Stimulated activated naive CD4-positive, alpha-beta T cell treated with Interleukin-2 at 50 U/mL for 16 hours (primary cell): ENCODE measurements around the gene HOOK2.
"Not testable (repeated sequence)": the region's sequence is repeated elsewhere in the genome, so short reads cannot be mapped to it uniquely, and the experiment has no call there.

ENCODE experiments used
- DNase-seq: peaks from one replicate; lab custom pipeline; 2025; lab: John Stamatoyannopoulos, UW

HOOK2 gene

DNA sequence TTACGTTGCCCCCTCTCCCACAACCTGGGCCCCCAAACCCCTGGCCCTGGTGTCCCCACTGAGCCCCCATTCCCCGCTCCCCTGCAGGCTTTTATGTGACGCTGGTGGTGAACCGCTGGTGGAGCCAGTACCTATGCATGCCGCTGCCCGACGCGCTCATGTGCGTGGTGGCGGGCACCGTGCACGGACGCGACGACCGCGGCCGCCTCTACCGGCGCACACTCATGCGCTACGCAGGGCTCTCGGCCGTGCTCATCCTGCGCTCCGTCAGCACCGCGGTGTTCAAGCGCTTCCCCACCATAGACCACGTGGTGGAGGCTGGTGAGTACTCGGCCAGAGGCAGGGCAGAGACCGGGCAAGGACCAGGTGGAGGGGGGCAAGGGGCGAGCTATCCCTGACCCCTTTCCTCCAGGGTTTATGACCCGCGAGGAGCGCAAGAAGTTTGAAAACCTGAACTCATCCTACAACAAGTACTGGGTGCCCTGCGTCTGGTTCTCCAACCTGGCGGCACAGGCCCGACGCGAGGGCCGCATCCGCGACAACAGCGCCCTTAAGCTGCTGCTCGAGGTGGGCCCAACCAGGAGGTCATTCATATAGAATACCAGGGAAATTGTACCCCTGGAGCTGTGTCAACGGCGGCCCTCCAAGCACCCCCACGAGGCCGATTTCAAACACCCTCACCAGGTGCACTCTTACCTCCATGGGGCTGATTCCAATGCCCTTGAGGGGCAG lies 20.7 kb downstream of the HOOK2 start:
- no peak for DNase-seq

DNA sequence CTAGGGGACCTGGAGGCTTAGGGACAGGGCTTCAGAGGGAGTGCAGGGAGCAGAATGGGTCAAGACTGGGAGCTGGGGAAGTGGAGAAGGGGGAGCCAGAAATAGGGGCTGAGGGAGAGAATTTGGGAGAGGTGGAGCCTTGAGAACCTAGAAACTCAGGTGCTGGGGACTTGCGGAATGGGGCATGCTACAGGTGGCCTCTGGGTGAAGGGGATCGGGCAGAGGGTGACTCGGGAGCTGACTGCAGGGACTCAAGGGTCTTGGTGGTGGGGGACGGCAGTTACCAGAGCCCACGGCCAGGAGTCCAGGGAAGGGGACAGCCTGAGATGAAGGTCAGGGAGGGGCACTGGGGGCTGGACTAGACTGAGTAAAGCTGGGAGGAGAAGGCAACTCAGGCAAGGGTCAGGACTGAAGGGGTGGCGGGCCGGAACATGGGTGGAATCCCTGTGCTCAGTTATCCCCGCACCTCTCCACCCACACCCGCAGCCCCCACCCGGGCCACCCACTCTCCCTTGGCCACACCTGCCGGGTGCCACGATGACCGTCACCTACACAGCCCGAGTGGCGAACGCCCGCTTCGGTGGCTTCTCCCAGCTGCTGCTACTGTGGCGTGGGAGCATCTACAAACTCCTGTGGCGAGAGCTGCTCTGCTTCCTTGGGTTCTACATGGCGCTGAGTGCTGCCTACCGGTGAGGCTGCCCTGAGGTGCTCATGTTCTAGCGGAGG lies 23.1 kb downstream of the HOOK2 start:
- DNase-seq = no peak

DNA sequence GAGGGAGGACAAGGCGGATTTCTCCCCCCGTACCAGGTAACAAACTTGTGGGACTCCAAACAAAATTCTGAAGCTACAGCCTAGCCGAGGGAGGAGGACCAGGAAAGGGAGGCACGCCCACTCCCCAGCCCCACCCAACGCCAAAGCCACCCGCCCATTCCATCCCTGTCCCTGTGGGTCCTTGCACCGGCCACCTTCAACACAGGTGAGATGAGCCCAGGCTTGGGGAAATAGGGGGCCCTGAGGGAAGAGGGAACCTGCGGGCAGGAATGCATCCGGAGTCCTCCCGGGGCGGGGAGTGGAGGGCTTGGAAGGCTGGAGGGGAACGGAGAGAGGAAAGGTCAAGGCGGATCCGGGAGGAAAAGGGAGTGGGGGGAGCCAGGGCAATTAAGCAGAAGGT lies 23.7 kb downstream of the HOOK2 start, which contains the start of gene BEST2:
TSS of gene BEST2 (plus strand) at position 157 of the 400 bp plus-strand sequence. CDS start 802 bp downstream, outside the sequence.
- DNase-seq = no peak

DNA sequence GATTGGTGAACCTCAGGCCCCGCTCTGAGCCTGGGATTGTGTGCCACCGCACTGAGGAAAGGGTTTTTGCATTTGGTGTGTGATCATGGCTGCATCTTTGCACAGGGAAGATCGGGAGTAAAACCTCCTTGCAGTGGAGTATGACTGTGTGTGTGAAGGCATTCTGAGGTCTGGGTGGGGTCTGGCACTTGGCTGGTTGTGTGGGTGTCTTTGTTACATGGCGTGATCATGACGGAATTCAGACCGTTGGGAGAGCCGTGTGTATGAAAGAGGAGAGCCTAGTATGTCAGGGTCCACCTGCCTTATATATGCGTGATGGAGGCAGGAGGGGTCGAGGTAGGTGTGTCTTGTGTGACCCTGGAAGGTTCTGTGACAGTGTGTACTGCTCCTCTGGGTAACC lies 24.5 kb downstream of the HOOK2 start:
- DNase-seq = no peak

DNA sequence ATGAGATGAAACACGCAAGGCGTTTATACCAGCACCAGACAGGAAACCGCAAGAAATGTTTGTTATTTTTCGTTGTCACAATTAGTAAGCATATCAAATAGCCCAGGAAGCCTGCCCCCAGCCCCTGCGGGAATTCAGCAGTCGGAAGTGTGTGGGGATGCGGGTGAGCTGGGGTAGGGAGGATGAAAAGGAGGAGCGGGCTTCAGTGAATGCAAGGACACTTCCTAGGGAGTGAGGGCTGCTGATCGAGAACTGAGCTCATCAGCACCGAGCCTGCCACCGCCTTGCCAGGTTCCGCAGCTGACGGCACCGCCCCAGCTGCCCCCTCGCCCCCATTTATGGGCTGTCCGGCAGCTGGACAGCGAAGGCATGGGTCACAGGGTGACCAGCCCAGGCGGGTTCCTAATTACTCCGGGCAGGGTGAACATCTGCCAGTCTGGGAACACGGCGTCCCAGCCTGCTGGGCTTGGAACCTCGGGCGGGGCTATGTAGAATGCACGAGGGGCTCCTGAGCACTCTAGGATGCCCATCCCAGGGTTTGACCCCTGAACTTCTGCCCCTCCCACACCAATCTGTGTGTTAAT lies 25.3 kb downstream of the HOOK2 start:
- no peak for DNase-seq

DNA sequence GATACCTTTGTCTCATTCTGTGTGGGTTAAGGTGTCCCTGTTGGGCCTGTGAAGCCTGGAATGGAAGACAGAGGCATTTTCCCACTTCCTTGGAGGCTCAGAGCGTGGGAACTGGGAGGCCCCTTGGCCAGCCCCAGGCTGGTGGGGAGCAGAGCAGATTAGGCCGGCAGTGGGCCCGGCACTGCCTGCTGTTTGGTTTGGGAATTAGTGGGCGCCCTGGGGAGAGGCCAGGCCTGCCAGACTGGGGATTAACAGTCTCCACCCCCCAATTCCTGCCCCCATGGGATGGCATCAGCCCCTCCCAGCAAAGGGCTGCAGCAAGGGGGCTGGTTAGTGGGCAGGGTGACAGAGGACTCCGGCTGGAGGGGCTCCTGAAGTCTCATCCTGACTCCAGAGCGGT lies 26.9 kb downstream of the HOOK2 start:
- DNase-seq = no peak

DNA sequence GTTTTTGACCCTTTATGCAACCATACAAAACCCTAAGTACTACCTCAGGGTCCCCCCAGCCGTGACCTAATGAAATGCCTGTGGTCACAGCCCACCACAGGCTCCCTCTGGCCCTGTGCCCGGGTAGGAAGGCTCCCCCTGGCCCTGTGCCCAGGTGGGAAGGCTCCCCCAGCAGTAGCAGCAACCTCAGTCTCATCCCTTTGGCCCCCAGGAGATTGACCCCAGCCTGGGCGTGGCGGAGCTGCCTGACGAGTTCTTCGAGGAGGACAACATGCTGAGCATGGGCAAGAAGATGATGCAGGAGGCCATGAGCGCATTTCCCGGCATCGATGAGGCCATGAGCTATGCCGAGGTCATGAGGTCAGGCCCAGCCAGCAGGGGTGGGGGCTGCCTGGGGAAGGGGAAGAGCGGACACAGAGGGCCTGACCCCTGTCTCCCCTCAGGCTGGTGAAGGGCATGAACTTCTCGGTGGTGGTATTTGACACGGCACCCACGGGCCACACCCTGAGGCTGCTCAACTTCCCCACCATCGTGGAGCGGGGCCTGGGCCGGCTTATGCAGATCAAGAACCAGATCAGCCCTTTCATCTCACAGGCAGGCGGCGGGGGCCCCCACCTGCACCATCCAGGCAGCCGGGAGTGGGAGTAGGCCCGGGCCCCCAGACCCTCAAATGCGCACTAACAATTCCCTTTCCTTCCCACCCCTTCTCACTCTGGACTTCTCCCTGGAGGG lies 30.0 kb downstream of the HOOK2 start:
- no peak for DNase-seq

DNA sequence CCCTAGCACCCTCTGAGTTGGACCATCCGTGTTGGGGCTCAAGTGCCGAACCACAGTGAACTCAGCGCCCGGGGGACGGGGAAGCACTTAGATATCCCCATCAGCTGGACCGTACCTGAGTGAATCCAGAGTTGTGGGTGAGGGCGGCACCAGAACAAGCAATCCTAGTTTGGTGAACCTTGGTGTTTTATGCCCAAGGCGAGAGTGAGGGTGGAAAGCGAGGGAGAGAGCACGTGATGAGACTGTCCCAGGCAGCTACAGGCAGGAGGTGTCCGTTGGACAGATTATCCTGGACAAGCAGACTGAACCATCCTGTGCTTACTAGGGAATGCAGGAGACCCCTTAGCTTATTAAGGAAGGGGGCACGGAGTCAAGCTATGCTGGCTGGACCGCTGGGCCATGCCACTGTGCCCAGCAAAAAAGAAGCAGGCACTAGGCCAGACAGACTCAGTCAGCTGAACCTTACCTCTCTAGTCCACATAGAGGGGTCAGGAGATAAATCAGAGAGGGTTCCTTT lies 37.5 kb downstream of the HOOK2 start:
- no peak for DNase-seq

DNA sequence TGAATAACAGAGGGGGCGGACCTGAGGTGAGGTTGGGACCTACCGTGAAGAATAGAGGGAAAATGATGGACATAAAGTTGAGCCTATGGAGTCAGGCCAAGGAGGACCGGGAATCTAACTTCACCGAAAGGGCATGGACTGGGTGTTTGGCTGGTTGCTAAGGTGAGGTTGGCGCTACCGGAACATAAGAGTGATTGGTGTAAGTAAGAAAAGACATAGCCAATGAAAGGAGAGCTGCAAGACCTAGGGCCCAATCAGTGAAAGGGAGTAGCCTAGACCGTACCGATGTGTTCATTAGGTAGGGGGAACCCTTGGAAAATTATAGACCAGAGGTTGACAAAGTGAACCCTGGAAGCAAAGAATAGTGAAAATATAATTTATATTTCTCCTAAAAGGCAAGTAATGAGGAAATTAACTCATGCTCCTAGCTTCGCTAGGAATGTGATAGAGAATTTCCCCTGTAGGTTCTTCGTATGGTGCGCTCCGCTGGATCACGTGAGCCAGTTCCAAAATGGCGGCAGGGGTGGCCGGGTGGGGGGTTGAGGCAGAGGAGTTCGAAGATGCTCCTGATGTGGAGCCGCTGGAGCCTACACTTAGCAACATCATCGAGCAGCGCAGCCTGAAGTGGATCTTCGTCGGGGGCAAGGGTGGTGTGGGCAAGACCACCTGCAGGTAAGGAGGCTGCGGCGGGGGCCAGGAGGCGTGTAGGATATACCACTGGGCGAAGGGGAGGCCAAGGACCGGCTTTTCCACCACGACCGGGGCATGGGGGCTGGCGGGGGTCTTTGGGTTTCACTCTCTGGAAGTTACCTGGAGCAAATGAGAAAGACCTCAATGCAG lies 38.1 kb downstream of the HOOK2 start, which contains the start of gene GET3:
TSS of gene GET3 (plus strand) at position 503 of the 840 bp plus-strand sequence. CDS start at position 512, 9 bp downstream.
- DNase-seq = peak; percentile 82

DNA sequence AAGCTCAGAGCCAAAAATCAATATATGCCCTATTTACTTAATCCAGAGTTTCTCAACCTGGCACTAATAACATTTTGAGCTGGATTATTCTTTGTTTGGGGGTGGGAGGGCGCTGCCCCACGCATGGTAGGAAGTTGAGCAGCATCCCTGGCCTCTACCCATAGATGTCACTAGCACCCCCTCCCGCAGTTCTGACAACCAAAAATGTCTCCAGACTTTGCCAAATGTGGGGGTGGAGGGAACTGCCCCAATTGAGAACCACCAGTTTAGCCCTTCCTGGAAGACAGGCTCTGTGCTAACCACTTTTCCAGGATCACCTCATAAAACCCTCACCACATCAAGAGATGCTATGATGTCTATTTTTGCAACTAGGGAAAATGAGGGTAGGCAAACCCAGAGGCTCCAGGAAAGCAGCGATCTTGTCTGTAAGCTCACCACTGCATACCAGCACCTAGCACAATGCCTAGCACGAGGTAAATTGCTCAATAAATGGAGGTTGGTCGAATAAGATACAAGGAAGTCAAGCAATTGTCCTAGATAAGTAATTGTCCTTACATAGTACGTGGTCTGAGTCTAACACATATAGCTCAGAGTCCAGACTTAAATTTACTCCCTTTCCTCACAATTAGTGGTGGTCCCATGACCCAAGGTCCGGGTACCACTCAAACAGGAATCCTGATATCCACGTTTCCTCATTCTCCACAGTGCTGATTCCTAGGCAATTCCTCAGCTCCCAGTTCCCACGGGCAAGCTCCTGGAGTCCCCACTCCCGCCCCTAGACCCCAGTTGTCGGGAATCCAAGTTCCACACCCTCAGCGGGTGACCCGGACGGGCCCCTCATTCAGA lies 41.8 kb downstream of the HOOK2 start:
- peak; percentile 21 for DNase-seq

DNA sequence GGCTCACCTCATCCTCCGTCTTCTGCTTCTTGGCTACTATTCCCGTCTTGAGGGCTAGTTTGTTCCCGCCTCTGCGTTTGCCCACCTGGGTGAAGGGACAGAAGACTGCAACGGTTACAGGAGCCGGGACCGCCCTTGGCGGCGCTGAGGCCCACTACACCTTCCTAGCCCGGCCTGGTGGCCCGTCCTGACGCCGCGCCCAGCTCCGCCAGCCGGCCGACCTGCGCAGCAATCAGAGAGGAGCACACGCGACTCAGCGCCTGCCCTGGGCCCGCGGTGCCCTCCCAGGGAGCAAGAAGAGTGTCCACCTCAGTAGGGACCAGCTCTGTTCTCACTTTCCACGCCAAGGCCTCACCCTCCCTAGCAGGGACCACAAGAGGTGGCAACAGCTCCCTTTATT lies 44.0 kb downstream of the HOOK2 start:
- no peak for DNase-seq

DNA sequence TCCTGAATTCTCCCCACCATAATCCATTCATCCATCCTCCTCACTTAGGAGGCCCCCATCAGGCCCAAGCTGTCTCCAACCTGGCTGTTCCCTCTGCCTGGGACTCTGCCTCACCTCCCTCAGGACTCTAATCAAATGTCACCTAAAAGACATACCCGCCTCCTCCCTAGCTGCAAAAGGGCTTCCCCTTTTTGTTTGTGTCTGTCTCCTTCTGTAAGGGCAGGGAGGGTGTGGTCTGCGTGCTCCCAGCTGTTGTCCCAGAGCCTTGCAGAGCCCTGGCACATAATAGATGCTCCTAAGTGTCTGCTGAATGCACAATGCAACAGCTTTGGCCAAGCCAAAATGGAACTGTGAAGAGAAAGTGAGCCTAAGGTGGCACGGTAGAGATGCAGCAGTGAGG lies 45.3 kb downstream of the HOOK2 start:
- DNase-seq = no peak

DNA sequence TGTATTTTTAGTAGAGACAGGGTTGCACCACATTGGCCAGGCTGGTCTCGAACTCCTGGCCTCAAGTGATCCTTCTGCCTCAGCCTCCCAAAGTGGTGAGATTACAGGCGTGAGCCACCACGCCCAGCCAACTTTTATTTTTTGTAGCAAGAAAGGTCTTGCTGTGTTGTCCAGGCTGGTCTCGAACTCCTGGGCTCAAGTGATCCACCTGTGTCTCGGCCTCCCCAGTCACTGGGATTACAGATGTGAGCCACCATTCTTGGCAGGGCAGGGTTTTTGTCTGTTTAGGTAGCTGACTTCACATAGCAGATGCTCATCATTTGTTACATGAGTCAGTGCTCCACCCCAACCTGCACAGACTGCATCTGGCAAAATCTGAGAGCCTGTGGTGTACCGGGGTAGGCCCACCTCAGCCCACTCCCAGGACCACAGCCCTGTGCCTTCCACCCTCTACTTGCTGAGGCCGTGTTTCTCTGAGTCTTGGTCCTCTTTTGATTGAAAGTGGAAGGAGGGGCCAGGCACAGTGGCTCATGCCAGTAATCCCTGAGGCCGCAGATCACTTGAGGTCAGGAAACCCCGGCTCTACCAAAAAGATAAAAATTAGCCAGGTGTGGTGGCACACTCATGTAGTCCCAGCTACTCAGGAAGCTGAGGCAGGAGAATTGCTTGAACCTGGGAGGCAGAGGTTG lies 47.5 kb downstream of the HOOK2 start:
- DNase-seq = no peak

DNA sequence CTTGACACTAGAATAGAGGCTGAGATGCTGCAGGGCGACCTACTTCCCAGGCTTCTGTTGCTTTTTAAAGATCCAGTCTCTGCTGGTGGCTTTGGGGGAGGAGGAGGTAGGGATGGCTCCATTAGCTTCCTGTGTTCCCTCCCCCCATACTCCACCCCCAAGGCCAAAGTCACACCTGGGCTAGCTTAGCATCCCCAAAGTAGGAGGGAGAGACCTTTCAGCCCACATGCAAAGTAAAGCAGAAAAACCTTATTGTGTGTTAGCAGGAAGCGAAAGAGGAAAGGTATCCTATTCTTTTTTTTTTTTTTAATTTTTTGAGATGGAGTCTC lies 48.4 kb downstream of the HOOK2 start:
- no peak for DNase-seq

DNA sequence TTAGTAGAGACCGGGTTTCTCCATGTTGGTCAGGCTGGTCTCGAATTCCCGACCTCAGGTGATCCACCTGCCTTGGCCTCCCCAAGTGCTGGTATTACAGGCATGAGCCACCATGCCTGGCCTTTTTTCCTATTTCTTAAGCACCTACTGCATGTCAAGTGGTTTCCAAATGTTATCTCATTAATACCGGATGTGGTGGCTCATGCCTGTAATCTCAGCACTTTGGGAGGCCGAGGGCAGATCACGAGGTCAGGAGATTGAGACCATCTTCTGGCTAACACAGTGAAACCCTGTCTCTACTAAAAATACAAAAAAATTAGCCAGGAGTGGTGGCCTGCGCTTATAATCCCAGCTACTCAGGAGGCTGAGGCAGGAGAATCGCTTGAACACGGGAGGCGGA lies 49.7 kb downstream of the HOOK2 start:
- not testable (repeated sequence) for DNase-seq

DNA sequence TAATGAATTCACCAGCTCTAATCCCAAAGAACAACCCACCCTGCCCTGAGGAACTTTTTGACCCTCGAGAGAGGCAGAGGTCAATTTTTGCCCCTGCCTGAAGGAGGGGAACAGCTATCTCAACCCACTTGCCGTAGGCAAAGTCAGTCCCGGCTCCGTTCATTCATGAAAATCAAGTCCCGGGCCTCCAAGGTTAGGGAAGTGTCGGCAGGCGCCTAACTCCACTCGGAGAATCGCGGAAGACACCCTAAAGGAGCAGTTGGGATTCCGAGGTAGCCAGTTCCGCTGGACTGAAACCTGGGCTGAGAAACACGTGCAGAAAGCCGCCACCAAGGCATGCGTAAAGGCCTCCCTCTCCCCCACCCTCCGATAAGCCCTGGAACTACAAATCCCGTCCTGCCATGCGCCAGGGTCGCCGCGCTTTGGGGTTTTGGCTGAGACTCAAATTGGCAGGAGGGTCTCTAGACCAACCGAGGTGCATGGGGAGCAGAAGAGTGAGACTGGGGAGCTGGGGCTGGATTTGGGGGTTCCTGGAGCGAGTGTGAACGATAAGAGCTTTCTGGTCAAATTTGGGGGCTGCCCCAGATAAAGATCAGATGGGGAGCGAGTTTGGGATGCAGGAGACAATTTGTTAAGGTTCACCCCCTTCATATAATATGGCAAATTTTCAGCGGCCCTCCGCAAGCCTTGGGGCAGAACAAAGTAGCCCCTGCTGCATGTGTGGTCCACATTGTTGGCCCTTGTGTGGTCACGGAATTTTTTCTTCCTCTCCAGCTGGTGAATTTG lies 51.5 kb downstream of the HOOK2 start, which contains the start of gene TNPO2:
TSS of gene TNPO2 (minus strand) at position 292 of the 786 bp plus-strand sequence. CDS start 2,955 bp downstream, outside the sequence.
- DNase-seq = peak; percentile 71

DNA sequence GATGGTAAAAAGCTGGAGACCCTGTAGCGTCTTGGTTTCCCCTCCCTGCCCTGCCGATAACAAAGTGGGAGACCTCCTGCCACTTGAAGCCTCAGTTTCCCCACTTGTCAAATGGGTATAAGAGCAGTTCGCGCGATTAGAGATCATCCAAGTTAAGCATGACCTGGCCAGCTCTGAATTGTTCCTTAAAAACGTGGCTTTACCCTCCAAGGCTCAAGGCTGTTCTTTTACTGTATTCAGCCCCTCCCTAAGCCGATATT lies 52.0 kb downstream of the HOOK2 start:
- no peak for DNase-seq

DNA sequence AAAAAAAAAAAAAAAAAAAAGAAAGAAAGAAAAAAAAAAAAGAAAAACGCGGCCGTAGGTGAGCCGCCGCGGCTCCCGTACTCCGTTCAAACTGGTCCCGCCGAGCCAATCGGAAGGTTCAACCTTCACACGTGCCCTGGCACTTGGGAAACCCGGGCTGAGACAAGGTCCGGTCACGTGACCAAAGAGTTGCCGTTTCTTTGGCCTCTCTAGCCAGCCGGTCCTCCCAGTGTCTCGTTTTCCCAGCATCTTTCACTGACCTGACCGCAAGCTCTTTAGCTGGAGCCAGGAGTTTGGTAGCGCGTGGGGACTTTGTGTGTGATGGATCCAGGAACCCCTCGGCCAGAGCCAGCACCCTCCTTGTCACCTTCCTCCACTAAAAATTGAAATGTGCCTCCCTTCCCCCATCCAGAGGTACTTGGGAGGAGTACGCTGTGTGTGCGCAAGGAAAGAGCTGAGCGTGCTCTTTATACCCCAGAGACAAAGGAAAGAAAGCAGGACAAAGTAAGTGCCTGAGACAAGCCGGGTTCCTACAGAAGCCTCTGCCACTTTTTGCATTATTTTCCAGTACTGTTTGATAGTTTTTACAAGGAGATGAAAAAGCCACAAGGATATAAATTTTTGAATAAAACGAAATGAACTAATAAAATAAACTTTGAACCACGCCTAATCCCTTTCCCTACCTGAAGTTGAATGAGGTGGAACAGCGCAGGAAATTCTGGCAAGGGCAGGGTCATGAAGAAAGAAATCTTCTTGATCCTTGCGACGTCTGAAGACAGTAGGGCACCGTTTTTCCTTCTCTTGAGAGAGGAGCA lies 52.6 kb downstream of the HOOK2 start:
- DNase-seq = peak; percentile 95
